ENCODE data around the gene TMEM184B.
"Not testable (repeated sequence)": the region's sequence is repeated elsewhere in the genome, so short reads cannot be mapped to it uniquely, and the experiment has no call there.

Gene TMEM184B

DNA sequence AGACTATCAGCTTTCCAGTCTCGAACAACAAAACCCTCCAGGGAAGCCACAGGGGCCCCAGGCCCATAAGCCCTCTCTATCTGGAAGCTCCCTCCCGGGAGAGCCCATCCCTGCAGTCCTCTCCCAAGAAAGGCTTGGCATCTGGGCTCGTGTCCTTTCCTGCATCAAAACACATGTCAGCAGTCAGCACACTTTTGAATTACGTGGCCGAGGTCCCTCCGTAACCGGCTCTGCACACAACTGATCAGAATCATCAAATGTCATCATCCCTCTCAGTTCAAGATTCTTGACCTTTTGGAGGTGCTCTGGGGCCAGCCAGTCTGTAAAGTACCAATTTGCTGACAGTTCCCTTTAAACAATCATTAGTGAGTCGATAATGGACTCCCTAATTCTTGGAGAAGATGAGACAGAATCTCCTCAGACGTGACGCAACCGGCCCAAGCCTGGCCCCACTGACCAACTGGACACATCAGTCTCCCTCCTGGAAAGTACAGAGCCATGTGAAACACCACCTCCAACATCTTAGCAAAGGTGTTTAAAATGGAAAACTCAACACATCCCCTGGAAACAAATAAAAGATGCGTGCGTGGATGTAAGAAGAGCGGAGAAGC, 37.5 kb downstream of the TMEM184B start:
- Histone ChIP-seq H3K36me3 (ENCODE audit: control insufficient read depth, insufficient read depth, low read length) (peaks cover 7% of the 10 kb centered on the region), H3K4me3 (replicated peaks; ENCODE audit: low read depth, low read length) (no peak overlapping the region), H3K27me3 (replicated peaks; ENCODE audit: control insufficient read depth, insufficient read depth, low read length) (no peaks in the 10 kb centered on the region)
- no peak for DNase-seq (ENCODE audit: extremely low read depth, insufficient read length)
- TF ChIP-seq CTCF (IDR thresholded peaks at IDR 0.05; ENCODE audit: insufficient read depth, low read length, poor library complexity, severe bottlenecking), result no peak

GRCh38 chr22:38233856-38234255, 39.0 kb downstream of the TMEM184B start:
- peaks cover 12% of the 10 kb centered on the region for H3K36me3 ChIP-seq (ENCODE audit: control insufficient read depth, insufficient read depth, low read length)
- DNase-seq (ENCODE audit: extremely low read depth, insufficient read length); H3K27me3 ChIP-seq (replicated peaks; ENCODE audit: control insufficient read depth, insufficient read depth, low read length); H3K4me3 ChIP-seq (replicated peaks; ENCODE audit: low read depth, low read length): not testable (repeated sequence)

DNA sequence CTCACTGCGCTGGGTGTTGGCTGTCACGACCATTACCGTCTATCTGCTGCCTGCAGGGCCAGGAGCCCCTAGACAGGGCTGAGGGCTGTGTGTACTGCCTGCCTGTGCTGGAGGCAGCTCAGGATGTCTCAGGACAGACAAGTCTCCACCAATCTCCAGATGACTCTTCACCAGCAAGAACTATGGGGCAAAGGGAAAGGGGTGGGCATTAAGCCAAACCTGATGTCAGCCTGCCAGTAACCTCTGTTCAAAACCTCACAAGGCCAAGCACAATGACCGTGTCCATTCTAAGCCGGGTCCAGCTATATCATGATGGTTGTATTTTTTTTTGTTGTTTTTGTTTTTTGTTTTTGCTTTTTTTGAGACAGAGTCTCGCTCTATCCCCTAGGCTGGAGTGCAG, 39.4 kb downstream of the TMEM184B start:
- no peak for TF ChIP-seq CTCF (IDR thresholded peaks at IDR 0.05; ENCODE audit: insufficient read depth, low read length, poor library complexity, severe bottlenecking)
- no peak for DNase-seq (ENCODE audit: extremely low read depth, insufficient read length)
- Histone ChIP-seq H3K36me3 (ENCODE audit: control insufficient read depth, insufficient read depth, low read length) (peaks cover 12% of the 10 kb centered on the region), H3K27me3 (replicated peaks; ENCODE audit: control insufficient read depth, insufficient read depth, low read length) (no peaks in the 10 kb centered on the region), H3K4me3 (replicated peaks; ENCODE audit: low read depth, low read length) (no peak overlapping the region)

DNA sequence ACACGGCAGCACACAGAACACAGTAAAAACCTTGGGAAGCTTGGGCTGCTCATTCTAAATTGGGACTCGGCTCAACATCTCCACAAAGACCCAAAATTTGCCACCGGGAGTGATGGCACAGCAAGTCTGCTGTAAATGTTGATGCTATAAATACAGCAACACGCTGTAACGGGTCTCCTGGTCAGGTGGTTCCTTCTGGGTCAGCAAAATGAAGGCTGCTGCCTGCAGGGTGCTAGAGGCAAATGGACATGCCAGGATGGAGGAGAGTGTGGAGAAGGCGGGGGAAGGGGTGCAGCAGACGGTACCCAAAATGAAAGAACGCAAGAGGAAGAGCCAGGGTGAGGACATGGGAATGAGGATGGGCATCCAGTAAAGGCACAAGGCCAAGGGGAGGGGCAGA, 40.6 kb downstream of the TMEM184B start:
- DNase-seq (ENCODE audit: extremely low read depth, insufficient read length), result no peak
- H3K4me3 ChIP-seq (replicated peaks; ENCODE audit: low read depth, low read length), result no peak overlapping the region
- no peaks in the 10 kb centered on the region for H3K27me3 ChIP-seq (replicated peaks; ENCODE audit: control insufficient read depth, insufficient read depth, low read length)
- peaks cover 13% of the 10 kb centered on the region for H3K36me3 ChIP-seq (ENCODE audit: control insufficient read depth, insufficient read depth, low read length)
- TF ChIP-seq CTCF (IDR thresholded peaks at IDR 0.05; ENCODE audit: insufficient read depth, low read length, poor library complexity, severe bottlenecking), result no peak

GRCh38 chr22:38230916-38231315, 41.9 kb downstream of the TMEM184B start:
- no peak for DNase-seq (ENCODE audit: extremely low read depth, insufficient read length)
- no peaks in the 10 kb centered on the region for H3K27me3 ChIP-seq (replicated peaks; ENCODE audit: control insufficient read depth, insufficient read depth, low read length)
- TF ChIP-seq CTCF (IDR thresholded peaks at IDR 0.05; ENCODE audit: insufficient read depth, low read length, poor library complexity, severe bottlenecking), result no peak
- peaks cover 11% of the 10 kb centered on the region for H3K36me3 ChIP-seq (ENCODE audit: control insufficient read depth, insufficient read depth, low read length)
- H3K4me3 ChIP-seq (replicated peaks; ENCODE audit: low read depth, low read length), result no peak overlapping the region

GRCh38 chr22:38230108-38230825, 42.5 kb downstream of the TMEM184B start:
- H3K4me3 ChIP-seq (replicated peaks; ENCODE audit: low read depth, low read length), result no peak overlapping the region
- H3K36me3 ChIP-seq (ENCODE audit: control insufficient read depth, insufficient read depth, low read length), result peaks cover 11% of the 10 kb centered on the region
- no peaks in the 10 kb centered on the region for H3K27me3 ChIP-seq (replicated peaks; ENCODE audit: control insufficient read depth, insufficient read depth, low read length)
- TF ChIP-seq CTCF (IDR thresholded peaks at IDR 0.05; ENCODE audit: insufficient read depth, low read length, poor library complexity, severe bottlenecking), result peak; percentile 31
- no peak for DNase-seq (ENCODE audit: extremely low read depth, insufficient read length)

All from GM06990 (cell line).